Hematopoietic multipotent progenitor cell treated with erythropoietin and hydrocortisone succinate and interleukin-3 and kit ligand, for 17 days (in vitro differentiated cells): Measurements from ENCODE around the gene SAPCD1.

Experiments used
- DNase-seq: peaks from one replicate; pipeline ENCODE4 v3.0.0-alpha.2; 2015; ENCODE audit warnings: low spot score

SAPCD1 gene

GRCh38 chr6:31762356-31762755 is at the start of gene SAPCD1:
Gene SAPCD1 (plus strand): TSS chr6:31762656. CDS start chr6:31763055, 399 bp downstream.
- DNase-seq: no peak

GRCh38 chr6:31713465-31713864 is 49.0 kb upstream of the SAPCD1 start:
- DNase-seq: no peak

- DNase-seq: no peak
Measured at GRCh38 chr6:31713991-31714684, 48.3 kb upstream of the SAPCD1 start.

- DNase-seq: no peak
Measured at GRCh38 chr6:31715022-31715958, 47.2 kb upstream of the SAPCD1 start, which contains the start of gene LY6G6D. Gene LY6G6D (plus strand): TSS chr6:31715348. CDS start chr6:31715356, 8 bp downstream.

- DNase-seq: no peak
Measured at GRCh38 chr6:31717499-31718222, 44.8 kb upstream of the SAPCD1 start.

GRCh38 chr6:31718265-31718664 is 44.2 kb upstream of the SAPCD1 start:
- DNase-seq: no peak

- no peak for DNase-seq
Measured at GRCh38 chr6:31719001-31719400, 43.5 kb upstream of the SAPCD1 start.

GRCh38 chr6:31720196-31720770 is 42.2 kb upstream of the SAPCD1 start:
- DNase-seq: no peak

GRCh38 chr6:31721351-31722020 is 41.0 kb upstream of the SAPCD1 start, which contains the start of gene LY6G6C:
Gene LY6G6C (minus strand): TSS chr6:31721746. CDS start chr6:31721679, 67 bp downstream.
- DNase-seq: no peak

- no peak for DNase-seq
Measured at GRCh38 chr6:31722173-31722572, 40.3 kb upstream of the SAPCD1 start.

- DNase-seq: no peak
Measured at GRCh38 chr6:31723245-31723979, 39.0 kb upstream of the SAPCD1 start, which contains the start of gene MPIG6B. Gene MPIG6B (plus strand): TSS chr6:31723373. CDS start chr6:31723384, 11 bp downstream.

- no peak for DNase-seq
Measured at GRCh38 chr6:31723980-31724691, 38.3 kb upstream of the SAPCD1 start.

GRCh38 chr6:31725502-31726350 is 36.7 kb upstream of the SAPCD1 start:
- no peak for DNase-seq

GRCh38 chr6:31727034-31727716 is 35.3 kb upstream of the SAPCD1 start:
- DNase-seq: no peak

- DNase-seq: no peak
Measured at GRCh38 chr6:31727717-31728671, 34.5 kb upstream of the SAPCD1 start.

GRCh38 chr6:31728767-31729514 is 33.5 kb upstream of the SAPCD1 start, which contains the start of gene DDAH2:
Gene DDAH2 (minus strand): TSS chr6:31729299. CDS start chr6:31729161, 138 bp downstream.
- no peak for DNase-seq
